Calu3 (cell line): ENCODE data around the gene ERG28. TPM values are rescaled to one million over a fixed set of nuclear protein-coding genes. Genes with fewer than 3 reads are reported as not detected.
A peak's percentile ranks its signal among the peaks of the same experiment; 100 is the strongest.

Experiments used
- BruUV-seq: library from RNA; stranded (reverse); fragments of 400-500 nt; replicated peaks from 2 replicates; lab custom pipeline; 2021; lab: Mats Ljungman, UMichigan
- CTCF ChIA-PET: fragments of 300-600 bp; sonication (Branson Sonifier 250); formaldehyde crosslinking; loops from one replicate; lab custom pipeline; 2022; ENCODE audit warnings: antibody characterized with exemption; lab: Charles Lee
- DNase-seq: peaks from one replicate; pipeline ENCODE4 v3.0.0; 2022
- H3K27ac Mint-ChIP-seq: one replicate; pipeline ENCODE4 v1.8.0; 2022; ENCODE audit warnings: mixed read lengths; ENCODE audit not compliant: unreplicated experiment
- H3K27me3 Mint-ChIP-seq: one replicate; pipeline ENCODE4 v1.8.0; 2022; ENCODE audit warnings: mixed read lengths; ENCODE audit not compliant: unreplicated experiment
- H3K36me3 Mint-ChIP-seq: one replicate; pipeline ENCODE4 v1.8.0; 2022; ENCODE audit warnings: mild to moderate bottlenecking, moderate library complexity, mixed read lengths; ENCODE audit not compliant: insufficient read depth, unreplicated experiment
- H3K4me1 Mint-ChIP-seq: one replicate; pipeline ENCODE4 v1.8.0; 2022; ENCODE audit warnings: mild to moderate bottlenecking, low read depth, mixed read lengths; ENCODE audit not compliant: unreplicated experiment
- H3K4me3 Mint-ChIP-seq: one replicate; pipeline ENCODE4 v1.8.0; 2022; ENCODE audit warnings: mild to moderate bottlenecking, low read depth, moderate library complexity, mixed read lengths; ENCODE audit not compliant: unreplicated experiment
- H3K9me3 Mint-ChIP-seq: one replicate; pipeline ENCODE4 v1.8.0; 2022; ENCODE audit warnings: low read depth, mixed read lengths; ENCODE audit not compliant: unreplicated experiment
- CTCF ChIP-seq: fragments of 200-600 bp; IDR thresholded peaks from one replicate; pipeline ENCODE4 v1.8.0; 2022; ENCODE audit warnings: antibody characterized with exemption; ENCODE audit not compliant: unreplicated experiment
- intact Hi-C: fragments of 100-400 bp; cut with micrococcal nuclease; formaldehyde crosslinking; loops from one replicate; pipeline ENCODE4 v1.10.0; 2022; ENCODE audit not compliant: unreplicated experiment
- total RNA-seq: library from RNA; stranded (reverse); gene quantifications from 2 replicates; pipeline ENCODE4 v1.2.3, GENCODE V29; 2022

ERG28 gene
- total RNA-seq, 1 experiment from 2014 or later: 30.5 TPM

DNA sequence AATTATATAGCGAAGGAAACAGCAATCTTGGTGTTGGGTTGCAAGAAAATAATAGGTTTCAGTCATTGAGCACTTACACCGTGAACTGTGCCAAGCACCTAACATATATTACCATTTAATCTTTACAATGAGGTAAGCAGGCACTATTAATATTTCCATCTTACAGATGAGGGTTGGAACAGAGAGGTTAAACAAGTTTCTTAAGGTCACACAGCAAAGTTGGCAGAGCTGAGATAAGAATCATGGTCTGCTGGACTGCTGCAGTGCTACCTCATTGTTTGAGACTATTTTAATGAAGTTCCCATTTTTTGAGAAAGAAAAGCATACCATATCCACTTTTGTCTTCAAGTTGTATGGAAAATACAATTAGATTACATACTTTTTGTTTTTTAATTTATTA, 1.7 kb downstream of the ERG28 start:
- H3K4me1 Mint-ChIP-seq: no peaks in the 10 kb centered on the region
- CTCF ChIA-PET: no interaction called here
- no peak overlapping the region for H3K27ac Mint-ChIP-seq
- TF ChIP-seq CTCF: no peak
- peaks cover 41% of the 10 kb centered on the region for H3K36me3 Mint-ChIP-seq
- no peaks in the 10 kb centered on the region for H3K9me3 Mint-ChIP-seq
- no peaks in the 10 kb centered on the region for H3K27me3 Mint-ChIP-seq
- H3K4me3 Mint-ChIP-seq: no peak overlapping the region
- intact Hi-C loops: loop anchor here (10.0 kb wide), 1 partner anchor 344 kb away; no protein-coding TSS in a partner anchor
- DNase-seq: no peak
- BruUV-seq: no TSS peak

GRCh38 chr14:75657331-75657730, 3.3 kb downstream of the ERG28 start:
- no peaks in the 10 kb centered on the region for H3K9me3 Mint-ChIP-seq
- TF ChIP-seq CTCF: no peak
- no peak for DNase-seq
- intact Hi-C loops: loop anchor here (10.0 kb wide), 1 partner anchor 343 kb away; no protein-coding TSS in a partner anchor
- H3K4me3 Mint-ChIP-seq: no peak overlapping the region
- no peaks in the 10 kb centered on the region for H3K4me1 Mint-ChIP-seq
- H3K36me3 Mint-ChIP-seq: peaks cover 41% of the 10 kb centered on the region
- CTCF ChIA-PET: interaction anchor here (0.6 to 0.9 kb wide), 2 partner anchors 12 to 78 kb away, joined by 3 read pairs; partner anchors contain the start of gene FLVCR2
- no TSS peak for BruUV-seq
- H3K27me3 Mint-ChIP-seq: no peaks in the 10 kb centered on the region
- no peak overlapping the region for H3K27ac Mint-ChIP-seq

- no peak for TF ChIP-seq CTCF
- intact Hi-C loops: loop anchor here (10.0 kb wide), 1 partner anchor 340 kb away; no protein-coding TSS in a partner anchor
- no peak for DNase-seq
- Mint-ChIP-seq H3K27ac (no peak overlapping the region), H3K4me3 (no peak overlapping the region), H3K9me3 (no peaks in the 10 kb centered on the region), H3K27me3 (no peaks in the 10 kb centered on the region), H3K36me3 (peaks cover 23% of the 10 kb centered on the region), H3K4me1 (no peaks in the 10 kb centered on the region)
- BruUV-seq: no TSS peak
- CTCF ChIA-PET: interaction anchor here (1.5 to 1.9 kb wide), 3 partner anchors 78 to 328 kb away, joined by 3 to 33 read pairs (median 4); partner anchors contain the start of gene FLVCR2
Observed at GRCh38 chr14:75655235-75655634, 5.4 kb downstream of the ERG28 start.

DNA sequence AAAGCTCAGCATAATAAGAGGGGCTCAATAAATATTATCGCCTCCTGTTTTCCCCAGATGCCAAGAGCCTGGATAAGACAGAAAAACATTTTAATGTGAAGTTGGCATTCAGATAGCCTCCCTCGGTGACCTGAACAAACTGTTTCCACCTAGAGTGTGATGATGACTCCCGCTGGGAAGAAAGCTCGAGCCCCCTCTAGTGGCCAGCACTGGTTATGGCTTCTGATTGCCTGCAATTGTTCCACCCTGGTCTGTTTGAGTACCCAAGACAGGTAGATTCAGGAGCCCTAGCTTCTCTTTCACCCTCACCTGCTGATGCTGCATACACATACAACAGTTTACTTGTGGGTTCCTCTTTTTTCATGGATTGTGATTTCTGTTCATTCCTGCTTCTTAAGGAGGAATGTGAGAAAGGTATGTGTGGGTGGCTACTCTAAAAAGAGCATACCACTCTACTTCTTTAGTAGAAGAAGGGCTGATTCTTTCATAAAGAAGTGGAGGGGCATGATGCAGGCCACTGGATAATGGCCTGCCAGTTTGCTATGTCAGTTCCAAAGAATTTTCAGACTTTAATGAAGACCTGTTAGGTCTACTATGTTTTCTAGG, 6.4 kb downstream of the ERG28 start:
- H3K36me3 Mint-ChIP-seq: peaks cover 15% of the 10 kb centered on the region
- no peak overlapping the region for H3K4me3 Mint-ChIP-seq
- CTCF ChIA-PET: interaction anchor here (1.0 to 1.9 kb wide), 4 partner anchors 17 to 88 kb away, joined by 3 to 33 read pairs (median 4); partner anchors contain the start of gene FLVCR2
- BruUV-seq: no TSS peak
- peak; percentile 74 for TF ChIP-seq CTCF
- DNase-seq: peak; percentile 82
- H3K9me3 Mint-ChIP-seq: no peaks in the 10 kb centered on the region
- no peak overlapping the region for H3K27ac Mint-ChIP-seq
- no peaks in the 10 kb centered on the region for H3K4me1 Mint-ChIP-seq
- H3K27me3 Mint-ChIP-seq: no peaks in the 10 kb centered on the region
- intact Hi-C loops: loop anchor here (1.0 to 10.0 kb wide), 2 partner anchors 77 to 339 kb away; no protein-coding TSS in a partner anchor
